Spleen (tissue), 7 donors: ENCODE results near the gene TSPAN17.

Experiments
- POLR2A ChIP-seq, 3 donors: fragments of 450-650 bp; IDR thresholded peaks; one replicate each; pipeline ENCODE4 v1.5.1; 2017; ENCODE audit warnings: antibody characterized with exemption in 3 of 3, mild to moderate bottlenecking in 1 of 3
- POLR2AphosphoS5 ChIP-seq, 3 donors: sonication (generic); formaldehyde crosslinking; IDR thresholded peaks; one replicate each; pipeline ENCODE4 v1.5.1; 2017; ENCODE audit warnings: antibody characterized with exemption in 3 of 3
- TF ChIP-seq, protein P1 (sequence below), 11 experiments: fragments of 200-600 bp in 7 of 11; fragments of 450-650 bp in 4 of 11; sonication (generic) in 4 of 11; IDR thresholded peaks in 8 of 11; conservative IDR thresholded peaks in 3 of 11; 1 replicate in 7 of 11; 2 replicates in 4 of 11; pipeline versions ENCODE4 v1.4.0 to v1.8.0; 2016 to 2021; ENCODE audit warnings: antibody characterized with exemption in 11 of 11, inconsistent platforms in 4 of 11, mild to moderate bottlenecking in 1 of 11
- donor health status: DM: no; HTN: no; CAD: no; lungs with moderate emphysema.
- donor health status: DM: no; HTN: no; CAD: no.
- donor health status: DM: no; HTN: no; CAD: no.

DNA sequence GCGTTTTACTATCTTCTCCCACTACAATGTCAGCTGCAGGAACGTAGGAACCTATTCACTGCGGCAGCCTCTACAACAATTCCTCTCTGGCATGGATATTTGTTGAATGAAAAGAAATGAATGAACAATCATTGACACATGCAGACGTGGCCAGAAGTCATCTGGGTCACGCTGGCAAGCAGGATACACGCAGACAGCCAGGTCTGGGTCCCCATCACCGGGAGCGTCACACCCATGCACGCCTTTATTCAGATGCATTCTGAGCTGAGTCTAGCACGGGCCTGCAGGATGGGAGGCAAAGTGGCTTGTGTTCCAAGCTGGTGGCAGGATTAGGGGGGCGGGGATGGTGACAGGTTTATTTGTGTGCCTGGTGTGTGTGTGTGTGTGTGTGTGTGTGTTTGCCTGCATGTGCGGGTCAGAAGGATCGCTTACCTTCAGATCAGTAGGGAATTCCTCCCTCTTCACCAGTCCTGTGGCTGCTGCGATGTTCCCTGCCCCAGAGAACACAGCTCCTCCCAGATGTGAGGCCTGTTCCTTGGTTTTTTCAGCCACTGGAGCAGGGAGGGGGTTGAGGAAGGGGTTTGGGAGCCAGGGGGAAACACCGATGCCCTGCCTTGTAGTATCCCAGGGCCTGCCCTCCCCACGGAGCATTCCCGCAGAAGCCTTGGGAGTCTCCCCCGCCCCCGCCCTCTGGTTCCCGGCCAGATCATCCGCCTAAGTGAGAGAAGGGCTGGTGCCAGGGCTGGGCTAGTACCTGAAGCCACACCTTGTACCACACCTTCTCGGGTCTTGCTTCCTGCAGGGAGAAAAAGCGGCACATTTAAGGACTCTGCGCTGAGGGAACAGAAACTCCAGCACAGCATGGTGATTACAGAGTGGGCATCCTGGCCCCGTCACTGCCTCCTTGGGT lies 21.1 kb upstream of the TSPAN17 start:
- TF ChIP-seq, protein P1, sequence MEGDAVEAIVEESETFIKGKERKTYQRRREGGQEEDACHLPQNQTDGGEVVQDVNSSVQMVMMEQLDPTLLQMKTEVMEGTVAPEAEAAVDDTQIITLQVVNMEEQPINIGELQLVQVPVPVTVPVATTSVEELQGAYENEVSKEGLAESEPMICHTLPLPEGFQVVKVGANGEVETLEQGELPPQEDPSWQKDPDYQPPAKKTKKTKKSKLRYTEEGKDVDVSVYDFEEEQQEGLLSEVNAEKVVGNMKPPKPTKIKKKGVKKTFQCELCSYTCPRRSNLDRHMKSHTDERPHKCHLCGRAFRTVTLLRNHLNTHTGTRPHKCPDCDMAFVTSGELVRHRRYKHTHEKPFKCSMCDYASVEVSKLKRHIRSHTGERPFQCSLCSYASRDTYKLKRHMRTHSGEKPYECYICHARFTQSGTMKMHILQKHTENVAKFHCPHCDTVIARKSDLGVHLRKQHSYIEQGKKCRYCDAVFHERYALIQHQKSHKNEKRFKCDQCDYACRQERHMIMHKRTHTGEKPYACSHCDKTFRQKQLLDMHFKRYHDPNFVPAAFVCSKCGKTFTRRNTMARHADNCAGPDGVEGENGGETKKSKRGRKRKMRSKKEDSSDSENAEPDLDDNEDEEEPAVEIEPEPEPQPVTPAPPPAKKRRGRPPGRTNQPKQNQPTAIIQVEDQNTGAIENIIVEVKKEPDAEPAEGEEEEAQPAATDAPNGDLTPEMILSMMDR (IDR thresholded peaks at IDR 0.05 in 8 of 11, conservative IDR thresholded peaks at IDR 0.05 in 3 of 11): no peak
- TF ChIP-seq POLR2A (IDR thresholded peaks at IDR 0.05): no peak
- no peak for TF ChIP-seq POLR2AphosphoS5 (IDR thresholded peaks at IDR 0.05)
